Mesothelial cell of epicardium (in vitro differentiated cells): ENCODE results near the gene DNAL4. TPM values are rescaled to one million over a fixed set of nuclear protein-coding genes. Genes with fewer than 3 reads are reported as not detected.
"Not testable (repeated sequence)": the region's sequence is repeated elsewhere in the genome, so short reads cannot be mapped to it uniquely, and the experiment has no call there.

ENCODE experiments used
- DNase-seq, 2 experiments: peaks; one replicate each; pipeline ENCODE4 v3.0.0; 2021; ENCODE audit warnings: low spot score in 2 of 2; ENCODE audit not compliant: unreplicated experiment in 2 of 2
- H3K27ac Mint-ChIP-seq: 2 replicates; pipeline ENCODE4 v1.8.0; 2021; ENCODE audit warnings: mixed read lengths
- H3K27me3 Mint-ChIP-seq: 2 replicates; pipeline ENCODE4 v1.8.0; 2021; ENCODE audit warnings: low read depth, mixed read lengths
- H3K36me3 Mint-ChIP-seq: 2 replicates; pipeline ENCODE4 v1.8.0; 2021; ENCODE audit warnings: mixed read lengths
- H3K4me1 Mint-ChIP-seq: 2 replicates; pipeline ENCODE4 v1.8.0; 2021; ENCODE audit warnings: mixed read lengths
- H3K4me3 Mint-ChIP-seq: 2 replicates; pipeline ENCODE4 v1.8.0; 2021; ENCODE audit warnings: mild to moderate bottlenecking, moderate library complexity, mixed read lengths
- H3K9me3 Mint-ChIP-seq: 2 replicates; pipeline ENCODE4 v1.8.0; 2021; ENCODE audit warnings: mixed read lengths
- total RNA-seq: library from RNA; stranded (reverse); gene quantifications from 3 replicates; pipeline ENCODE4 v1.2.1, GENCODE V29; 2021
- TF ChIP-seq, protein P1 (sequence below): fragments of 200-600 bp; sonication (generic); IDR thresholded peaks from one replicate; pipeline ENCODE4 v1.5.0; 2021; ENCODE audit warnings: antibody characterized with exemption; ENCODE audit not compliant: unreplicated experiment

DNAL4 gene
- total RNA-seq, 1 donor from 2014 or later: 15.9 TPM

DNA sequence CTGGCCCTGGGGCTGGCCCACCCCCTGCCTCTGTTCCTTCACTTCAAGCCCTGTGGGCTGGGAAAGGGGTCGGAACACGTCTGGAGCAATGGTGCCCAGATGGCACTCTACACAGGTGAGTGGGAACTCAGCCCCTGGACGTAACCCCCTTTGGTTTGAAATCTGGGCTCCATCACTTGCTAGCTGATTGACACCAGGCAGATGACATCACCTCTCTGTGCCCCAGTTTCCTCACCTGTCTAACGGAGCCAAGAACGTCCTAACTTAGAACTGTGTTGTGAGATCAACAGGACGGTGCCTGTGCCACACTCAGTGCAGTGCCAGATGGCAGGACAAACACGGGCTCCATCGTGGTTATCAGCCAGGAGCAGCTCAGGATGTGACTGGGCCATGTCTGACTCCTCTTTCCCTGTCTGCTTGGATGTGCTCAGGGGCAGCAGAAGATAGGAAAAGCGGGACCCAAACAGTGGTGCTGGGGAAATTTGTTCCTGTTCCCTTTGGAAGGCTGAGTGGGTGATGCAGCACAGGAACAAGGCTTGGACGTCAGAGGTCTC, 25.5 kb upstream of the DNAL4 start:
- Mint-ChIP-seq H3K36me3 (no peaks in the 10 kb centered on the region), H3K27me3 (peaks cover 53% of the 10 kb centered on the region), H3K4me1 (no peaks in the 10 kb centered on the region), H3K9me3 (no peaks in the 10 kb centered on the region), H3K4me3 (no peak overlapping the region), H3K27ac (no peak overlapping the region)
- TF ChIP-seq, protein P1, sequence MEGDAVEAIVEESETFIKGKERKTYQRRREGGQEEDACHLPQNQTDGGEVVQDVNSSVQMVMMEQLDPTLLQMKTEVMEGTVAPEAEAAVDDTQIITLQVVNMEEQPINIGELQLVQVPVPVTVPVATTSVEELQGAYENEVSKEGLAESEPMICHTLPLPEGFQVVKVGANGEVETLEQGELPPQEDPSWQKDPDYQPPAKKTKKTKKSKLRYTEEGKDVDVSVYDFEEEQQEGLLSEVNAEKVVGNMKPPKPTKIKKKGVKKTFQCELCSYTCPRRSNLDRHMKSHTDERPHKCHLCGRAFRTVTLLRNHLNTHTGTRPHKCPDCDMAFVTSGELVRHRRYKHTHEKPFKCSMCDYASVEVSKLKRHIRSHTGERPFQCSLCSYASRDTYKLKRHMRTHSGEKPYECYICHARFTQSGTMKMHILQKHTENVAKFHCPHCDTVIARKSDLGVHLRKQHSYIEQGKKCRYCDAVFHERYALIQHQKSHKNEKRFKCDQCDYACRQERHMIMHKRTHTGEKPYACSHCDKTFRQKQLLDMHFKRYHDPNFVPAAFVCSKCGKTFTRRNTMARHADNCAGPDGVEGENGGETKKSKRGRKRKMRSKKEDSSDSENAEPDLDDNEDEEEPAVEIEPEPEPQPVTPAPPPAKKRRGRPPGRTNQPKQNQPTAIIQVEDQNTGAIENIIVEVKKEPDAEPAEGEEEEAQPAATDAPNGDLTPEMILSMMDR: no peak
- DNase-seq: no peak

GRCh38 chr22:38817196-38817595, 23.3 kb upstream of the DNAL4 start:
- no peaks in the 10 kb centered on the region for H3K4me1 Mint-ChIP-seq
- DNase-seq: no peak
- H3K27ac Mint-ChIP-seq: no peak overlapping the region
- TF ChIP-seq, protein P1: no peak
- H3K9me3 Mint-ChIP-seq: no peaks in the 10 kb centered on the region
- no peaks in the 10 kb centered on the region for H3K36me3 Mint-ChIP-seq
- H3K4me3 Mint-ChIP-seq: no peak overlapping the region
- H3K27me3 Mint-ChIP-seq: peaks cover 62% of the 10 kb centered on the region

DNA sequence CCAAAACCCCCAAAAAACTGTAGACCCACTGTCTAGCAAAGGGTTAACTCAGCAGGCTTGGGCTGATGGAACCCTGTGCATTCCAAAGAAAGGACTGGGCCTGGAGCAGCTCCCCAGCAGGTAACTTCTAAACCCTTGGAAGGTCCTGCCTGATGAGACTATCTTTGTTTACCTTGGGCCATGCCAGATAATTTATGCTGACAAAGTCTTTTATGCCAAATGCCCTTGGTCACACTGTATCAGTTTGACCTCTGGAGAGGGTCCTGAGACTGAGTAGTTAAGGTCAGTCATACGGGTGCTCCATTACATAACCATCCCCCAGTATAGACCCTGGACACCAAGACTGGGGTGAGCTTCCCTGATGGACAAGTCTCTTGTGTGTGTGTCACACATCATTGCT, 21.9 kb upstream of the DNAL4 start:
- H3K9me3 Mint-ChIP-seq: no peaks in the 10 kb centered on the region
- no peaks in the 10 kb centered on the region for H3K4me1 Mint-ChIP-seq
- H3K27ac Mint-ChIP-seq: no peak overlapping the region
- H3K36me3 Mint-ChIP-seq: no peaks in the 10 kb centered on the region
- DNase-seq: no peak
- TF ChIP-seq, protein P1: no peak
- peaks cover 69% of the 10 kb centered on the region for H3K27me3 Mint-ChIP-seq
- H3K4me3 Mint-ChIP-seq: no peak overlapping the region

DNA sequence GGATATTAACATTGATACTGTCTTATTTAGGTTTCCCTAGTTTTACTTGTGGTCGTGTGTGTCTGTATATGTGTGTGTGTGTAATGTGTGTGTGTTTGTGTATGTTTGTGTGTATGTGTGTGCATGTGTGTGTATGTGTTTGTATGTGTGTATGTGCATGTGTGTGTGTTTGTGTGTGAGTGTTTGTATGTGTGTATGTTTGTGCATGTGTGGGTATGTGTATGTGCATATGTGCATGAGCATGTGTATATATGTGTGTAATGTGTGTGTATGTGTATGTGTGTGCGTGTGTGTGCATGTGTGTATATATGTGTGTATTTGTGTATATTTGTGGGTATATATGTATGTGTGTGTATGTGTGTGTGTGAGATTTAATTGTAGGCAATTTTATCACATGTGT, 17.3 kb upstream of the DNAL4 start:
- TF ChIP-seq, protein P1: no peak
- DNase-seq: no peak
- H3K36me3 Mint-ChIP-seq: peaks cover 2% of the 10 kb centered on the region
- no peak overlapping the region for H3K27ac Mint-ChIP-seq
- peaks cover 34% of the 10 kb centered on the region for H3K27me3 Mint-ChIP-seq
- no peak overlapping the region for H3K4me3 Mint-ChIP-seq
- peaks cover 20% of the 10 kb centered on the region for H3K9me3 Mint-ChIP-seq
- no peaks in the 10 kb centered on the region for H3K4me1 Mint-ChIP-seq

- not testable (repeated sequence) for DNase-seq, H3K4me1 Mint-ChIP-seq, H3K36me3 Mint-ChIP-seq, H3K4me3 Mint-ChIP-seq, H3K27ac Mint-ChIP-seq
- Mint-ChIP-seq H3K27me3 (peaks cover 49% of the 10 kb centered on the region), H3K9me3 (peaks cover 15% of the 10 kb centered on the region)
Observed at GRCh38 chr22:38805041-38805593, 11.2 kb upstream of the DNAL4 start.

DNA sequence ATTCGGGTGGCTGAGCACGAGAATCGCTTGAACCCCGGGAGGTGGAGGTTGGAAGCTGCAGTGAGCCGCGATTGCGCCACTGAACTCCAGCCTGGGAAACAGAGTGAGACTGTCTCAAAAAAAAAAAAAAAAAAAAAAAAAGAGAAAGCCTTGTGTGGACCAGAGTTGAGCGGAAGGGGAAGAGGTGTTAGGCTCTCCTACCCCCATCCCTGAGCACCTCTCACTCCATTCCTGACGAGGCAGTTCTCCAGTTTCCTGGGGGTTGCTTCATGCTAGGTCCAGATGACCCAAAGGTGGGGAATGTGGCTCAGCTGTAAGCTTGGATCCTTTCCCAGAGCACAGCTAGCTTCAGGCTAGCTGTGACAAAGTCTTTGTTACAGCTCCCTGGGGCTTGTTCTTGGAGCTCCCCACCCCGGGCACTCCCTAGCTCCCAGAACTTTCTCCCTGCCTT, 8.8 kb upstream of the DNAL4 start:
- H3K36me3 Mint-ChIP-seq: no peaks in the 10 kb centered on the region
- H3K27me3 Mint-ChIP-seq: peaks cover 70% of the 10 kb centered on the region
- no peaks in the 10 kb centered on the region for H3K9me3 Mint-ChIP-seq
- H3K4me3 Mint-ChIP-seq: no peak overlapping the region
- H3K27ac Mint-ChIP-seq: no peak overlapping the region
- TF ChIP-seq, protein P1: no peak
- no peak for DNase-seq
- H3K4me1 Mint-ChIP-seq: no peaks in the 10 kb centered on the region
